Nucleus accumbens (tissue), 56 donors: ENCODE data around the gene CCDC24.

ENCODE experiments used
- DNase-seq, 56 donors: peaks; one replicate each; lab custom pipeline; 2025; lab: John Stamatoyannopoulos, UW

Gene CCDC24

GRCh38 chr1:43979528-43980254 is 11.7 kb upstream of the CCDC24 start:
- peak in 31 of 56 donors; percentile 6 to 67 (median 29) for DNase-seq

- no peak for DNase-seq
Measured at GRCh38 chr1:43980255-43981134, 10.9 kb upstream of the CCDC24 start.

GRCh38 chr1:43981135-43981491 is 10.3 kb upstream of the CCDC24 start:
- no peak for DNase-seq

- DNase-seq = no peak
Measured at GRCh38 chr1:43981636-43982035, 9.8 kb upstream of the CCDC24 start.

GRCh38 chr1:43982241-43982640 is 9.2 kb upstream of the CCDC24 start:
- no peak for DNase-seq

GRCh38 chr1:43982808-43983207 is 8.6 kb upstream of the CCDC24 start:
- no peak for DNase-seq

- DNase-seq = no peak
Measured at GRCh38 chr1:43983253-43983899, 8.0 kb upstream of the CCDC24 start.

- no peak for DNase-seq
Measured at GRCh38 chr1:43984855-43985254, 6.5 kb upstream of the CCDC24 start.

- DNase-seq = no peak
Measured at GRCh38 chr1:43985984-43986595, 5.3 kb upstream of the CCDC24 start.

GRCh38 chr1:43986712-43987111 is 4.7 kb upstream of the CCDC24 start:
- DNase-seq = no peak

GRCh38 chr1:43987159-43987902 is 4.1 kb upstream of the CCDC24 start:
- DNase-seq = no peak

- no peak for DNase-seq
Measured at GRCh38 chr1:43990271-43991199, 864 bp upstream of the CCDC24 start.

GRCh38 chr1:43991200-43991475 is 261 bp upstream of the CCDC24 start:
- no peak for DNase-seq

GRCh38 chr1:43992232-43992995 is 1.0 kb downstream of the CCDC24 start:
- DNase-seq = no peak

- no peak for DNase-seq
Measured at GRCh38 chr1:43993206-43993914, 2.0 kb downstream of the CCDC24 start.

GRCh38 chr1:43994071-43994470 is 2.7 kb downstream of the CCDC24 start:
- DNase-seq = no peak

- DNase-seq = peak in 3 of 56 donors; percentile 9 to 25 (median 10)
Measured at GRCh38 chr1:43994794-43995790, 3.7 kb downstream of the CCDC24 start.
